Cardiac muscle cell (in vitro differentiated cells and primary cell): ENCODE measurements around the gene PTPN4. TPM values are rescaled to one million over a fixed set of nuclear protein-coding genes. Genes with fewer than 3 reads are reported as not detected.

Experiments used
- DNase-seq, 2 donors: peaks; one replicate each; pipeline versions ENCODE4 v3.0.0 to v3.0.0-alpha.2; 2010 to 2017; ENCODE audit warnings: low read depth in 1 of 2, low spot score in 1 of 2
- H3K27ac ChIP-seq: fragments of 200-600 bp; sonication (generic); 2 replicates; pipeline ENCODE4 v1.5.1; 2016
- H3K27me3 ChIP-seq: fragments of 200-600 bp; sonication (generic); 2 replicates; pipeline ENCODE4 v1.6.0; 2016; ENCODE audit warnings: control low read depth
- H3K36me3 ChIP-seq: fragments of 200-600 bp; sonication (generic); 2 replicates; pipeline ENCODE4 v1.5.1; 2016; ENCODE audit warnings: control low read depth
- H3K4me1 ChIP-seq: fragments of 200-600 bp; sonication (generic); 2 replicates; pipeline ENCODE4 v1.8.1; 2017; ENCODE audit warnings: low read depth, mild to moderate bottlenecking, mixed run types
- H3K4me3 ChIP-seq: fragments of 200-600 bp; sonication (generic); 2 replicates; pipeline ENCODE4 v1.5.1; 2016; ENCODE audit warnings: mild to moderate bottlenecking
- H3K9me3 ChIP-seq: fragments of 200-600 bp; sonication (generic); 2 replicates; pipeline ENCODE4 v1.5.1; 2017; ENCODE audit warnings: low read depth, mild to moderate bottlenecking, control low read depth
- CTCF ChIP-seq: IDR thresholded peaks from 2 replicates; pipeline ENCODE4 v1.5.1; 2012; ENCODE audit warnings: low read depth, mild to moderate bottlenecking, low read length
- polyA plus RNA-seq: library from polyadenylated mRNA; unstranded; fragments of >200 nt; fragmentation: Nextera tagmentation; extraction: Ambion mirVana; gene quantifications from 2 replicates; pipeline ENCODE4 v1.2.1, GENCODE V29; 2016
- total RNA-seq: library from RNA; depleted of rRNA; stranded (reverse); fragments of >200 nt; gene quantifications from 2 replicates; pipeline ENCODE4 v1.2.3, GENCODE V29; 2016

PTPN4 gene
- total and polyA plus RNA-seq, 2 experiments from 2014 or later = 26.3 to 70.3 TPM

DNA sequence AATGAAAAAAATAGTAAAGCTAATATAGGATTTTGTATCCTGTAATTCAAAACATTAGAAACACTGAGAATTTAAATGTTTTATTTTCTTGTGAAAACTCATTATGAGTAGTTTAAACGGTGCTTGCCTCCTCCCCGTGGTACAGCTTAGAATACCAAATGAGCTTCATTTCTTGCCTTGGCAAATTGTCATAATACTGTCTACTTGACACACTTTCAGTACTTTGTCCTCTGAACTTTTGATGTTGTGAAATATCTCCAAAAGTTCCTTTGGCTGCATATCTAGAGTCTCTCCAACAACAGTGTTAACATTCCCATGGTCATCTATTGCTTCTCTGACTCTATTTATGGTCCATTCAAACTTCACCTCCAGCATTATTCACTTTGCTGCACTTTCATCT is 191.2 kb downstream of the PTPN4 start:
- no peaks in the 10 kb centered on the region for H3K27me3 ChIP-seq
- TF ChIP-seq CTCF = no peak
- no peak overlapping the region for H3K4me3 ChIP-seq
- no peaks in the 10 kb centered on the region for H3K9me3 ChIP-seq
- H3K36me3 ChIP-seq = peaks cover 43% of the 10 kb centered on the region
- peak in 1 of 2 donors; percentile 43 for DNase-seq
- H3K4me1 ChIP-seq = no peaks in the 10 kb centered on the region
- no peak overlapping the region for H3K27ac ChIP-seq

- Histone ChIP-seq H3K4me1 (no peaks in the 10 kb centered on the region), H3K36me3 (peaks cover 52% of the 10 kb centered on the region), H3K27ac (no peak overlapping the region), H3K27me3 (no peaks in the 10 kb centered on the region), H3K9me3 (peaks cover 4% of the 10 kb centered on the region), H3K4me3 (no peak overlapping the region)
- DNase-seq = peak in 1 of 2 donors; percentile 50
- no peak for TF ChIP-seq CTCF
Observed at GRCh38 chr2:119958670-119959268, 199.0 kb downstream of the PTPN4 start.

GRCh38 chr2:119960821-119961220 is 201.1 kb downstream of the PTPN4 start:
- Histone ChIP-seq H3K27ac (no peak overlapping the region), H3K36me3 (peaks cover 48% of the 10 kb centered on the region), H3K4me3 (no peak overlapping the region), H3K27me3 (no peaks in the 10 kb centered on the region), H3K4me1 (no peaks in the 10 kb centered on the region), H3K9me3 (peaks cover 4% of the 10 kb centered on the region)
- peak in 1 of 2 donors; percentile 89 for DNase-seq
- no peak for TF ChIP-seq CTCF

DNA sequence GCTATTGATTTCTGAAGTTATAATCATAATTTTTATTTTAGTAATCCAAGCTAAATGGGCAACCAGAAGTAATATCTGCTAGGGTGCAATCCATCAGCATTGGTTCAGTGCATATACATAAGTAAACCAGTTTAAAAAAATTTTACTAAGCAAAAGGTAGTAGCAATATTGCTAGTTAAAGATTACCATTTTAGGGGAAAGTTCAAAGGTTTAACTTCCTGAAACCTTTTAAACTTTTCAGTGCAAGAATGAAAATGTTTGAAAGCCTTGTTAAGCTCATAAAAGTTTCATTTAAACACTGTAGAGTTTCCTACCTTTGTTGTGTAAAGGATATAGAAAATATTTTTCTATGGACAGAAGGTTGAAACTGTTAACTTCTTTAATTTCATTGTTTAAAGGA is 222.2 kb downstream of the PTPN4 start:
- H3K4me1 ChIP-seq = peaks cover 20% of the 10 kb centered on the region
- H3K36me3 ChIP-seq = peaks cover 5% of the 10 kb centered on the region
- no peak for DNase-seq
- no peaks in the 10 kb centered on the region for H3K27me3 ChIP-seq
- H3K9me3 ChIP-seq = no peaks in the 10 kb centered on the region
- TF ChIP-seq CTCF = no peak
- no peak overlapping the region for H3K27ac ChIP-seq
- no peak overlapping the region for H3K4me3 ChIP-seq

GRCh38 chr2:119982506-119982905 is 222.8 kb downstream of the PTPN4 start:
- Histone ChIP-seq H3K9me3 (no peaks in the 10 kb centered on the region), H3K4me3 (no peak overlapping the region), H3K4me1 (peaks cover 20% of the 10 kb centered on the region), H3K27me3 (no peaks in the 10 kb centered on the region), H3K36me3 (peaks cover 2% of the 10 kb centered on the region), H3K27ac (no peak overlapping the region)
- DNase-seq = no peak
- no peak for TF ChIP-seq CTCF
